Right cardiac atrium (tissue), 5 donors: ENCODE data around the gene CKAP2L. TPM values are rescaled to one million over a fixed set of nuclear protein-coding genes. Genes with fewer than 3 reads are reported as not detected.

Source experiments
- ATAC-seq, 2 donors: fragments of 200-7000 bp; cut with Tn5 transposase; one replicate each; pipeline versions ENCODE4 v1.8.0 to v1.9.1; 2020; ENCODE audit warnings: moderate library complexity in 2 of 2, mild to moderate bottlenecking in 1 of 2
- DNase-seq, 3 donors: peaks; one replicate each; pipeline ENCODE4 v3.0.0-alpha.2; 2020
- H3K27ac ChIP-seq: one replicate; pipeline ENCODE4 v1.5.1; 2013; ENCODE audit warnings: mild to moderate bottlenecking, low read length, control low read depth, moderate library complexity
- H3K27me3 ChIP-seq: one replicate; pipeline ENCODE4 v1.6.1; 2013; ENCODE audit not compliant: control insufficient read depth, insufficient read depth
- H3K4me1 ChIP-seq: one replicate; pipeline ENCODE4 v1.6.1; 2013; ENCODE audit warnings: low read length; ENCODE audit not compliant: control insufficient read depth, insufficient read depth
- H3K4me3 ChIP-seq: one replicate; pipeline ENCODE4 v1.5.1; 2013; ENCODE audit warnings: low read length, control low read depth
- H3K9me3 ChIP-seq: one replicate; pipeline ENCODE4 v1.6.1; 2013; ENCODE audit warnings: low read length; ENCODE audit not compliant: control insufficient read depth
- WGBS: extraction: QIAGEN DNeasy Blood & Tissue Kit; methylation state at CpG from one replicate; pipeline ENCODE4 v1.1.7; 2013; 5-methylcytosine and 5-hydroxymethylcytosine counted together
- intact Hi-C, 4 donors: fragments of 100-400 bp; cut with DNase I; formaldehyde crosslinking; loops; one replicate each; pipeline versions ENCODE4 v1.11.0 to v1.14.0; 2022 to 2023
- polyA plus RNA-seq: library from polyadenylated mRNA; stranded (reverse); fragments of 200-250 nt; gene quantifications from one replicate; pipeline ENCODE4 v1.2.3, GENCODE V29; 2013
- total RNA-seq, 4 donors: library from RNA; stranded (reverse); fragmentation: NEBNext Ultra II Directional; extraction: Animal tissue kit (Norgen Biotek cat#: 25700); gene quantifications; one replicate each; pipeline ENCODE4 v1.2.1, GENCODE V29; 2021
- donor health status: healthy with polysubstance abuse.
- donor health status: DM: no; HTN: yes; CAD: no.
- donor health status: DM: no; HTN: no; CAD: no.
- donor health status: DM: no; HTN: yes; CAD: no; lungs with severe emphysema.
- donor health status: DM: yes; HTN: yes; CAD: no.

CKAP2L gene
- total and polyA plus RNA-seq, 5 donors: 0.26 to 0.46 TPM; not detected in 3

- intact Hi-C loops: no loop called here
- H3K4me1 ChIP-seq: no peaks in the 10 kb centered on the region
- no peak overlapping the region for H3K4me3 ChIP-seq
- DNase-seq (peak in 1 of 3 donors; percentile 37), ATAC-seq (peak; percentile 52 to 54)
- no peak overlapping the region for H3K27ac ChIP-seq
- 27% methylated on average over 4 of the region's 4 CpGs for WGBS
- no peaks in the 10 kb centered on the region for H3K9me3 ChIP-seq
- no peaks in the 10 kb centered on the region for H3K27me3 ChIP-seq
These were observed 31.0 kb downstream of the CKAP2L start for GRCh38 chr2:112733456-112733855.

DNA sequence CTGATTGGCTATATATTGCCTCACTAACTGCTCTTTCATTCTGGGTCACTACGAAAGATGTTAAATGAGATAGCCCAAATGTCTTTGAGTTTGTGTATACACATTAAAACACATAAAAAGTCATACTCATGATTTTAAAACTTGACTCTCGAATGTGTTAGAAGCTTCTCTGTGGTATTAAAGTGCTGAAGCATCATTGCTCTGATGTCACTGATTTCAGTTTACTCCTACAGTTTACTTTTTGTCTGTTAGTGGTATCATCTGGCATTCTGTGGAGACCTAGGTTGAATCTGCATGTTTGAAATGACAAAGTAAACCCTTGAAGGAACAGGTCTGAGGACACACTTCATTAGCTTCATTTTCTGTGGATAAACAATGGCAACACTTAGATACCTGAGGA, 32.9 kb downstream of the CKAP2L start:
- ATAC-seq (no peak), DNase-seq (no peak)
- H3K27me3 ChIP-seq: no peaks in the 10 kb centered on the region
- no peaks in the 10 kb centered on the region for H3K4me1 ChIP-seq
- no peaks in the 10 kb centered on the region for H3K9me3 ChIP-seq
- no peak overlapping the region for H3K27ac ChIP-seq
- H3K4me3 ChIP-seq: no peak overlapping the region
- intact Hi-C loops: no loop called here
- WGBS: 89% methylated on average over 2 of the region's 2 CpGs

GRCh38 chr2:112730791-112731190, 33.6 kb downstream of the CKAP2L start:
- 83% methylated on average over 5 of the region's 5 CpGs for WGBS
- H3K27ac ChIP-seq: no peak overlapping the region
- DNase-seq: no peak
- no peaks in the 10 kb centered on the region for H3K9me3 ChIP-seq
- intact Hi-C loops: no loop called here
- H3K4me3 ChIP-seq: no peak overlapping the region
- no peak for ATAC-seq
- no peaks in the 10 kb centered on the region for H3K4me1 ChIP-seq
- H3K27me3 ChIP-seq: no peaks in the 10 kb centered on the region

DNA sequence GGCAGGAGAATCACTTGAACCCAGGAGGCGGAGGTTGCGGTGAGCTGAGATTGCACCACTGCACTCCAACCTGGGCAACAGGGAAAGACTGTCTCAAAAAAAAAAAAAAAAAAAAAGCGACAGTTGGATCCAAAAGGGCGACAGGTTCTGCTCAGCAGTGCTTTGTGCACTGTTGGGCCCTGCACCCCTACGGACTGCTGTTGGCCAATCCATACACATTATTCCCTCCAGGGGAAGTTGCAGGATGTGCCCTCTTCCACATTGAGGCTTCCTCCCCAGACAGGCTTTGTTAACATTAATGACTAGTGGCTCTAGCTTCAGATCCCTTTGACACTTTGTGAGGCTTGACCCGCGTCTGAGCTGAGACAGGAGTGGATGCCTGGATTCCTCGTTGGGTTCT, 34.2 kb downstream of the CKAP2L start:
- no peaks in the 10 kb centered on the region for H3K4me1 ChIP-seq
- H3K9me3 ChIP-seq: no peaks in the 10 kb centered on the region
- no peak for ATAC-seq
- intact Hi-C loops: no loop called here
- H3K27me3 ChIP-seq: no peaks in the 10 kb centered on the region
- H3K4me3 ChIP-seq: no peak overlapping the region
- DNase-seq: no peak
- no peak overlapping the region for H3K27ac ChIP-seq
- WGBS: 78% methylated on average over 8 of the region's 8 CpGs

GRCh38 chr2:112728378-112729175, 35.8 kb downstream of the CKAP2L start:
- ATAC-seq (no peak), DNase-seq (no peak)
- 49% methylated on average over 11 of the region's 11 CpGs for WGBS
- H3K27me3 ChIP-seq: no peaks in the 10 kb centered on the region
- no peak overlapping the region for H3K4me3 ChIP-seq
- no peak overlapping the region for H3K27ac ChIP-seq
- intact Hi-C loops: loop anchor here (5.0 kb wide), 2 partner anchors 101 to 126 kb away; no protein-coding TSS in a partner anchor
- H3K4me1 ChIP-seq: no peaks in the 10 kb centered on the region
- no peaks in the 10 kb centered on the region for H3K9me3 ChIP-seq

DNA sequence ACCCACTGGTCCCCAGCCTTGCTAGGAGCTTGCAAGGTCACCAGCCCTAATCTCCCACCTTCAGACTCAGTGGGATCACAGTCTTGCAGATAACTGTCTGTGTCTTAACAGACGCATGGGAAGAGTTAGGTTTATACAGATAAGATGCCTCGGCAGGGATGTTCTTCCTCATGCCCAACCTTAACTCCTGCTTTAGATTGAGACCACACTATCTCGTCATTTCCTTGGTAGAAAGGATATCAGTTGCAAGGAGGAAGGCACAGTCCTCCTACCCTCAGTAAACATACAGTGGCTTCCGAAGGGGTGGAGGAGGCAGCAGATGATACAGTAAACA, 36.4 kb downstream of the CKAP2L start:
- DNase-seq: no peak
- ATAC-seq: no peak
- intact Hi-C loops: loop anchor here (5.0 kb wide), 2 partner anchors 101 to 126 kb away; no protein-coding TSS in a partner anchor
- Histone ChIP-seq H3K4me3 (no peak overlapping the region), H3K27me3 (no peaks in the 10 kb centered on the region), H3K4me1 (no peaks in the 10 kb centered on the region), H3K9me3 (no peaks in the 10 kb centered on the region), H3K27ac (no peak overlapping the region)
- WGBS: 42% methylated on average over 4 of the region's 4 CpGs

DNA sequence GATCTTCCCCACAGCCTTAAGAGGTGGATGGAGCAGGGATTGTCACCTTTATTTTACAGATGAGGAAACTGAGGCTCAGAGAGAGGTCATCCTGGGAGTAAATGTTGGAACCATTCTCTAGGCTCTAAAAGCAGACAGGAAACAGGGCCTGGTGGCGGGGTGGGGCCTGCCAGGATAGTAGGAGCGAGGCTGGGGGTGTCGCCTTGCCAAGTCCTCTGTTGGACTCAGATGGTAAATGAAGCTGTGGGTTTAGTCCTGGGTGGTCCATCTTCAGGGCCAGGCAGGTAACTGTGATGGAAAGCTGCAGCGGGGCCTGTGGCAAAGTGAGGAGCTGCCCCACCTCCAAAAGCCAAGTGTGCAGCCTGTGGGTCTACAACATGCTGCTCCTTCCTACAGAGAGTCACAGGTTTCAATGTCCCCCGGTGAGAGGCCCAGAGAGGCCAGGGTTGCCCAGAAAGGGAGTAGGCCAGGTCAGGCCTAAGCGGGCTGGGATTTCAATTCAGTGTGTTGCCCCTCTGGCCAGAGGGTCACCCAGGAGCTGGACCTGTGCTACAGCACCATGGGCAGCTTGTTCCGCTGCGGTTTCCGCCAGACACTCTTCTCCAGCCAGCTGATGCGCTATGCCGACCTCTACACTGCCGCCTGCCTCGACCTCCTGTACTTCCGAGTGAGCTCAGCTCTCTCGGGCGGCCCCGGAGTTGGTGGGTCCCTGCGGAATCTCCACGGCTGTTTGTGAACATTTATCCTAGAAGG, 37.0 kb downstream of the CKAP2L start:
- 76% methylated on average over 19 of the region's 19 CpGs for WGBS

GRCh38 chr2:112726487-112727190, 37.8 kb downstream of the CKAP2L start:
- H3K27ac ChIP-seq: no peak overlapping the region
- H3K9me3 ChIP-seq: no peaks in the 10 kb centered on the region
- ATAC-seq: peak; percentile 91 to 93
- H3K4me3 ChIP-seq: no peak overlapping the region
- no peaks in the 10 kb centered on the region for H3K4me1 ChIP-seq
- DNase-seq: peak; percentile 89 to 96 (median 95)
- WGBS: 29% methylated on average over 19 of the region's 19 CpGs
- intact Hi-C loops: loop anchor here (2.0 to 5.0 kb wide), 4 partner anchors 99 to 126 kb away; no protein-coding TSS in a partner anchor
- no peaks in the 10 kb centered on the region for H3K27me3 ChIP-seq

More for the DNA sequence above, 37.0 kb downstream of the CKAP2L start:
- intact Hi-C loops: loop anchor here (2.0 to 5.0 kb wide), 4 partner anchors 100 to 127 kb away; no protein-coding TSS in a partner anchor
- no peaks in the 10 kb centered on the region for H3K4me1 ChIP-seq
- ATAC-seq: no peak
- H3K27me3 ChIP-seq: no peaks in the 10 kb centered on the region
- H3K4me3 ChIP-seq: no peak overlapping the region
- DNase-seq: no peak
- H3K9me3 ChIP-seq: no peaks in the 10 kb centered on the region
- no peak overlapping the region for H3K27ac ChIP-seq

DNA sequence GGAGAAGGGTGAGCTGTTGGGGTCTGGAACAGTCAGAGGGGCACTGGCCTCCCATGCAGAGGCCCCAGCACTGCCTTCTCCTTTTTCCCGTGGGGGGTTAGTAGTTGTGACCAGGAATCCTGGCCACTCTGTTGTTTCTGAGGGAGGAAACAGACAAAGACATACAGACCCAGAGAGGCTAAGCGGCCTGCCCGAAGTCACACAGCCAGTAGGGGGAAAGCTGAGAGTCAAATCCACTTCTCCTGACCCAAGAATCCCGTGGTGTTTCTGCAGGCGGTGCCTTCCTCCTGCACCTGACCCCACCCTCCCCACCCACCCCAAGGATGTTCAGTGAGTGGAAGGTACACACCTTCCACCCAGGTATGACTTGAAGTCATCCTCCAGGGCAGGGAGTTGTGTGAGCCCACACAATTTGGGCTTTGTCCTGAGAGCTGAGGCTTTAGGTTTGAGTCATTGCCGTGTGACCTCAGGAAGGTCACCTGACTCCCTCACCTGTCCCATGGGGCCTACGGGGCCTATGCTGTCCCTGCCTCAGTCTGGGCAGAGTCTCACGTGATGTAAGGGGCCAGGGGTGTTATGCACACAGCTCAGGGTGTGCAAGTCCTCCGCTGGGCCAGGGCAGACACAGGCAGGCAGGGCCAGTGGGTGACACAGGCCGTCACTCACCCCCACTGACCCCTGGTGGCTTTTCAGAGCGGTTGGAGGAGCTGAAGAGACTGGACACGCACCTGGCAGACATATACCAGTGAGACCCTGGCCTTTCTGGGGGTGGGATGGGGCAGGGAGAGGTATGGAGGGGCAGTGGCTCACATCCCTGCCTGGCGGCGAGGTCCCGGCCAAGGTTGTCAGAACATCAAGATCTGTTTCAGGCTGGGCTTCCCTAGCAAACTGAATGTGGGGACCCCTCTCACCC, 38.6 kb downstream of the CKAP2L start:
- no peaks in the 10 kb centered on the region for H3K9me3 ChIP-seq
- intact Hi-C loops: loop anchor here (2.0 to 5.0 kb wide), 4 partner anchors 98 to 125 kb away; no protein-coding TSS in a partner anchor
- 91% methylated on average over 15 of the region's 15 CpGs for WGBS
- H3K4me3 ChIP-seq: no peak overlapping the region
- DNase-seq: no peak
- H3K27ac ChIP-seq: no peak overlapping the region
- no peaks in the 10 kb centered on the region for H3K27me3 ChIP-seq
- no peaks in the 10 kb centered on the region for H3K4me1 ChIP-seq
- no peak for ATAC-seq
